Endothelial cell of umbilical vein (primary cell): Measurements from ENCODE around the gene SERPINC1. TPM values are rescaled to one million over a fixed set of nuclear protein-coding genes. Genes with fewer than 3 reads are reported as not detected.

Experiments used
- BruUV-seq: library from RNA; stranded (reverse); fragments of 400-500 nt; replicated peaks from 2 replicates; lab custom pipeline; 2021; lab: Mats Ljungman, UMichigan
- CTCF ChIA-PET: fragments of 300-600, 350-600 bp; sonication (Branson Sonifier 250); formaldehyde crosslinking; loops from one replicate; lab custom pipeline; 2021; ENCODE audit warnings: antibody characterized with exemption, inconsistent platforms; lab: Charles Lee
- POLR2A ChIA-PET: fragments of 300-600, 350-600 bp; sonication (Branson Sonifier 250); formaldehyde crosslinking; loops from one replicate; lab custom pipeline; 2021; ENCODE audit warnings: antibody characterized with exemption, inconsistent platforms; lab: Charles Lee
- DNase-seq: peaks from one replicate; pipeline ENCODE4 v3.0.0-alpha.2; 2011; ENCODE audit warnings: low read depth, low spot score
- FAIRE-seq: peaks from 2 replicates; lab custom pipeline; 2011; peaks lifted over from hg19 to GRCh38; lab: Jason Lieb, UNC
- H2AFZ ChIP-seq: 2 replicates; pipeline ENCODE4 v1.6.0; 2012; ENCODE audit warnings: low read depth, low read length, control low read depth, inconsistent platforms
- H3K27ac ChIP-seq: 2 replicates; pipeline ENCODE4 v1.5.1; 2011; ENCODE audit warnings: low read depth, mild to moderate bottlenecking, control low read depth, low read length, moderate library complexity; ENCODE audit not compliant: insufficient read depth
- H3K27me3 ChIP-seq, 2 experiments: 2 replicates each; pipeline versions ENCODE4 v1.6.0 to v1.6.1; 2011; ENCODE audit warnings: low read length in 2 of 2, mixed read lengths in 1 of 2; ENCODE audit not compliant: control insufficient read depth in 2 of 2, insufficient read depth in 2 of 2
- H3K36me3 ChIP-seq, 2 experiments: 2 replicates in 1 of 2; 3 replicates in 1 of 2; pipeline ENCODE4 v1.5.1; 2011; ENCODE audit warnings: low read length in 2 of 2, mild to moderate bottlenecking in 1 of 2, moderate library complexity in 1 of 2; ENCODE audit not compliant: control insufficient read depth in 2 of 2, insufficient read depth in 2 of 2; ENCODE audit errors: extremely low read depth in 1 of 2
- H3K4me1 ChIP-seq: 3 replicates; pipeline ENCODE4 v1.5.1; 2011; ENCODE audit warnings: mild to moderate bottlenecking, low read length; ENCODE audit not compliant: control insufficient read depth, insufficient read depth; ENCODE audit errors: extremely low read depth
- H3K4me2 ChIP-seq: 2 replicates; pipeline ENCODE4 v1.6.1; 2011; ENCODE audit warnings: low read length, control low read depth, mixed read lengths; ENCODE audit not compliant: insufficient read depth
- H3K4me3 ChIP-seq, 3 experiments: fragments of 200-600 bp in 1 of 3; sonication (generic), shearing (Covaris generic) in 1 of 3; replicated peaks in 1 of 3; 2 replicates each; pipeline ENCODE4 v1.5.1; 2011 to 2016; ENCODE audit warnings: control low read depth in 3 of 3, low read length in 3 of 3, mild to moderate bottlenecking in 2 of 3, inconsistent platforms in 1 of 3, low read depth in 1 of 3, moderate library complexity in 1 of 3; ENCODE audit not compliant: insufficient read depth in 1 of 3
- H3K79me2 ChIP-seq: 2 replicates; pipeline ENCODE4 v1.6.0; 2012; ENCODE audit warnings: low read length, inconsistent platforms; ENCODE audit not compliant: control insufficient read depth, insufficient read depth
- H3K9ac ChIP-seq: replicated peaks from 2 replicates; pipeline ENCODE3; 2011; ENCODE audit warnings: low read length, control low read depth; ENCODE audit not compliant: insufficient read depth; ENCODE audit errors: extremely low read depth
- H3K9me1 ChIP-seq: replicated peaks from 3 replicates; pipeline ENCODE4 v1.6.0; 2011; ENCODE audit warnings: mild to moderate bottlenecking, low read length; ENCODE audit not compliant: control insufficient read depth, insufficient read depth; ENCODE audit errors: extremely low read depth
- H3K9me3 ChIP-seq: replicated peaks from 2 replicates; pipeline ENCODE4 v1.5.1; 2012; ENCODE audit warnings: low read length, inconsistent platforms; ENCODE audit not compliant: control insufficient read depth, insufficient read depth
- H4K20me1 ChIP-seq: replicated peaks from 2 replicates; pipeline ENCODE3; 2011; ENCODE audit warnings: mild to moderate bottlenecking, low read length; ENCODE audit not compliant: control insufficient read depth, insufficient read depth; ENCODE audit errors: extremely low read depth
- EZH2 ChIP-seq: IDR thresholded peaks from 2 replicates; pipeline ENCODE4 v1.6.1; 2012; ENCODE audit warnings: borderline replicate concordance, low read depth, mild to moderate bottlenecking, moderate library complexity, low read length, inconsistent platforms; ENCODE audit not compliant: severe bottlenecking
- FOS ChIP-seq: IDR thresholded peaks from 2 replicates; pipeline ENCODE4 v1.6.1; 2011; ENCODE audit warnings: mild to moderate bottlenecking, low read length, moderate library complexity, borderline replicate concordance; ENCODE audit not compliant: insufficient read depth
- GATA2 ChIP-seq: IDR thresholded peaks from 2 replicates; pipeline ENCODE4 v1.7.0; 2011; ENCODE audit warnings: low read depth, mild to moderate bottlenecking, moderate library complexity, mixed read lengths, low read length; ENCODE audit not compliant: insufficient read length, insufficient read depth
- JUN ChIP-seq: IDR thresholded peaks from 2 replicates; pipeline ENCODE4 v1.6.1; 2011; ENCODE audit warnings: borderline replicate concordance, low read depth; ENCODE audit not compliant: insufficient read length, insufficient read depth
- MAX ChIP-seq: IDR thresholded peaks from 2 replicates; pipeline ENCODE4 v1.6.1; 2011; ENCODE audit not compliant: insufficient read depth, insufficient read length
- MYC ChIP-seq: IDR thresholded peaks from one replicate; pipeline ENCODE4 v1.6.1; 2011; ENCODE audit warnings: mild to moderate bottlenecking, low read depth, low read length
- POLR2A ChIP-seq: IDR thresholded peaks from 2 replicates; pipeline ENCODE4 v1.6.1; 2012; ENCODE audit warnings: low read depth, mild to moderate bottlenecking, control low read depth, low read length
- POLR2AphosphoS5 ChIP-seq: IDR thresholded peaks from 2 replicates; pipeline ENCODE4 v1.6.1; 2012; ENCODE audit warnings: low read depth, mild to moderate bottlenecking, control low read depth, low read length, moderate library complexity; ENCODE audit not compliant: insufficient read depth
- dilution Hi-C: fragments of 300-500 bp; cut with MboI; formaldehyde crosslinking; loops from one replicate; pipeline ENCODE4 v1.15.0; 2019; ENCODE audit warnings: low sequenced_read_pairs; ENCODE audit not compliant: extremely low pct_ligation_motif_present
- intact Hi-C: fragments of 100-400 bp; cut with micrococcal nuclease; formaldehyde crosslinking; loops from one replicate; pipeline ENCODE4 v1.10.0; 2022
- polyA plus RNA-seq, 4 experiments: library from polyadenylated mRNA; depleted of rRNA in 3 of 4; stranded (reverse) in 3 of 4; unstranded in 1 of 4; fragments of >200 nt; gene quantifications; 2 replicates each; pipeline versions ENCODE4 v1.2.1 to v1.2.3, GENCODE V29; 2011 to 2012; ENCODE audit warnings: missing spikeins in 1 of 4
- total RNA-seq: library from RNA; stranded (reverse); gene quantifications from 2 replicates; pipeline ENCODE4 v1.2.3, GENCODE V29; 2021
- TF ChIP-seq, protein P1 (sequence below), 2 donors: IDR thresholded peaks; 1 replicate in 1 of 2; 2 replicates in 1 of 2; pipeline ENCODE4 v1.5.1; 2011; ENCODE audit warnings: low read length in 2 of 2, mild to moderate bottlenecking in 2 of 2, moderate library complexity in 2 of 2, control low read depth in 1 of 2, inconsistent platforms in 1 of 2, low read depth in 1 of 2; ENCODE audit not compliant: insufficient read depth in 1 of 2; ENCODE audit errors: extremely low read depth in 1 of 2

The SERPINC1 gene
- total and polyA plus RNA-seq, 2 donors (not counting 3 experiments of a cell fraction or from before 2014, with no cell fraction given) = 0.06 to 0.35 TPM

DNA sequence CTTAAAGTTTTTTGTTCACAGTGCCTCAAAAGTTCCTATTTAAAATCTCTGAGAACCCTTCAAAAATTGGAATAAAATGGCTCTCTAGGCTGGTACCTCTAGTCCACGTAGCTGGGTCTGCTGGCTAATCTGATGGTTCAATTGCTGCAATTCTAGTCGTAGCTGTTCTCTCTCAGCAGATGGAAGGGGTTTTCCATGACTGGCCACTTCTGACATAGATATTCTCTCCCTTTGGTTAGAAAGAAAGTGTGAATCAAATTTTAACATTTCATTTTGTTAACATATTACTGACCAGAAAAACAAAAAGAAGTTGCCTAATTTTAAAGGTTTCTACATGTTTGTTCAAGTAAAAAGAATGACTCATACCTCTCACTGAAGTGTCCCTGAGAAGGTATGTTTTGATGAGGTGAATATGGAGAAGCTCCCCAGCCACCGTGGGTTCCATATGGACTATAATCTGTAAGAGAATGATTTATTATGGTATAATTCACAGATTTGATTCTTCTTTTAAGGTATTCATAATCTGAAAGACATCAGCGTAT is 29.3 kb upstream of the SERPINC1 start:
- no peaks in the 10 kb centered on the region for H3K9me3 ChIP-seq
- TF ChIP-seq EZH2 (no peak), MAX (no peak), POLR2A (no peak), JUN (no peak), FOS (no peak), POLR2AphosphoS5 (no peak), MYC (no peak), GATA2 (no peak)
- TF ChIP-seq, protein P1, sequence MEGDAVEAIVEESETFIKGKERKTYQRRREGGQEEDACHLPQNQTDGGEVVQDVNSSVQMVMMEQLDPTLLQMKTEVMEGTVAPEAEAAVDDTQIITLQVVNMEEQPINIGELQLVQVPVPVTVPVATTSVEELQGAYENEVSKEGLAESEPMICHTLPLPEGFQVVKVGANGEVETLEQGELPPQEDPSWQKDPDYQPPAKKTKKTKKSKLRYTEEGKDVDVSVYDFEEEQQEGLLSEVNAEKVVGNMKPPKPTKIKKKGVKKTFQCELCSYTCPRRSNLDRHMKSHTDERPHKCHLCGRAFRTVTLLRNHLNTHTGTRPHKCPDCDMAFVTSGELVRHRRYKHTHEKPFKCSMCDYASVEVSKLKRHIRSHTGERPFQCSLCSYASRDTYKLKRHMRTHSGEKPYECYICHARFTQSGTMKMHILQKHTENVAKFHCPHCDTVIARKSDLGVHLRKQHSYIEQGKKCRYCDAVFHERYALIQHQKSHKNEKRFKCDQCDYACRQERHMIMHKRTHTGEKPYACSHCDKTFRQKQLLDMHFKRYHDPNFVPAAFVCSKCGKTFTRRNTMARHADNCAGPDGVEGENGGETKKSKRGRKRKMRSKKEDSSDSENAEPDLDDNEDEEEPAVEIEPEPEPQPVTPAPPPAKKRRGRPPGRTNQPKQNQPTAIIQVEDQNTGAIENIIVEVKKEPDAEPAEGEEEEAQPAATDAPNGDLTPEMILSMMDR (IDR thresholded peaks at IDR 0.05; ENCODE audit: extremely low read depth in 1 of 2, insufficient read depth in 1 of 2, low read depth in 1 of 2, low read length in 2 of 2) = no peak
- ChIA-PET CTCF (interaction anchor here (0.8 kb wide), 1 partner anchor 27 kb away, joined by 3 read pairs; no protein-coding TSS in a partner anchor), POLR2A (no interaction called here)
- FAIRE-seq (no peak), DNase-seq (no peak)
- peaks cover 14 to 19% of the 10 kb centered on the region in 2 experiments for H3K36me3 ChIP-seq
- no TSS peak for BruUV-seq
- H2AFZ ChIP-seq = no peak overlapping the region
- no peaks in the 10 kb centered on the region for H3K9me1 ChIP-seq
- no peak overlapping the region for H3K4me3 ChIP-seq
- dilution Hi-C loops = no loop called here
- H3K79me2 ChIP-seq = no peaks in the 10 kb centered on the region
- H3K27ac ChIP-seq = no peak overlapping the region
- H3K27me3 ChIP-seq = no peaks in the 10 kb centered on the region
- H3K4me1 ChIP-seq = no peaks in the 10 kb centered on the region
- H3K4me2 ChIP-seq = no peak overlapping the region
- intact Hi-C loops = no loop called here
- H4K20me1 ChIP-seq = no peaks in the 10 kb centered on the region
- H3K9ac ChIP-seq = no peak overlapping the region
